Esophagus muscularis mucosa (tissue), 4 donors: ENCODE data around the gene WSB1. TPM values are rescaled to one million over a fixed set of nuclear protein-coding genes. Genes with fewer than 3 reads are reported as not detected.

ENCODE experiments used
- DNase-seq: peaks from one replicate; pipeline ENCODE4 v3.0.0-alpha.2; 2017; ENCODE audit errors: extremely low spot score
- H3K27ac ChIP-seq, 4 donors: fragments of 200-600 bp; sonication (generic); replicated peaks in 1 of 4; 1 replicate in 3 of 4; 2 replicates in 1 of 4; pipeline ENCODE4 v1.5.1; 2016 to 2019; ENCODE audit warnings: mild to moderate bottlenecking in 1 of 4
- H3K27me3 ChIP-seq, 4 donors: fragments of 200-600 bp; sonication (generic); one replicate each; pipeline versions ENCODE4 v1.5.1 to v1.6.0; 2016 to 2019
- H3K36me3 ChIP-seq, 4 donors: fragments of 200-600 bp; sonication (generic); one replicate each; pipeline ENCODE4 v1.5.1; 2016 to 2019
- H3K4me1 ChIP-seq, 4 donors: fragments of 200-600 bp; sonication (generic); one replicate each; pipeline ENCODE4 v1.5.1; 2016 to 2019
- H3K4me3 ChIP-seq, 4 donors: fragments of 200-600 bp; sonication (generic); 1 replicate in 2 of 4; 2 replicates in 2 of 4; pipeline ENCODE4 v1.5.1; 2016 to 2019; ENCODE audit warnings: mild to moderate bottlenecking in 4 of 4, moderate library complexity in 1 of 4
- H3K9me3 ChIP-seq, 4 donors: fragments of 200-600 bp; sonication (generic); 1 replicate in 3 of 4; 2 replicates in 1 of 4; pipeline ENCODE4 v1.5.1; 2016 to 2019
- EP300 ChIP-seq: sonication (generic); formaldehyde crosslinking; IDR thresholded peaks from one replicate; pipeline ENCODE4 v1.6.1; 2017; ENCODE audit warnings: antibody characterized with exemption
- POLR2A ChIP-seq: fragments of 450-650 bp; IDR thresholded peaks from one replicate; pipeline ENCODE4 v1.6.1; 2017; ENCODE audit warnings: antibody characterized with exemption, moderate library complexity, mild to moderate bottlenecking, low read depth
- POLR2AphosphoS5 ChIP-seq, 2 donors: sonication (generic); formaldehyde crosslinking; IDR thresholded peaks; one replicate each; pipeline ENCODE4 v1.6.1; 2017; ENCODE audit warnings: antibody characterized with exemption in 2 of 2
- WGBS: methylation state at CpG from one replicate; pipeline ENCODE4 v1.1.5; 2018; 5-methylcytosine and 5-hydroxymethylcytosine counted together
- intact Hi-C: fragments of 100-400 bp; cut with DNase I; formaldehyde crosslinking; loops from one replicate; pipeline ENCODE4 v1.15.1; 2023
- total RNA-seq, 4 donors: library from RNA; depleted of rRNA; stranded (reverse); fragments of >200 nt; gene quantifications; one replicate each; pipeline versions ENCODE4 v1.1.0 to v1.2.1, GENCODE V29; 2016
- TF ChIP-seq, protein P1 (sequence below), 3 experiments: fragments of 200-600 bp in 2 of 3; fragments of 450-650 bp in 1 of 3; sonication (generic) in 2 of 3; IDR thresholded peaks; one replicate each; pipeline ENCODE4 v1.5.1; 2017 to 2019; ENCODE audit warnings: antibody characterized with exemption in 3 of 3, mild to moderate bottlenecking in 2 of 3, moderate library complexity in 1 of 3

The WSB1 gene
- total RNA-seq, 4 donors from 2014 or later = 84.1 to 125 (median 118) TPM

GRCh38 chr17:27345141-27345904 lies 51.4 kb downstream of the WSB1 start:
- intact Hi-C loops = no loop called here
- no peaks in the 10 kb centered on the region for H3K9me3 ChIP-seq
- 58% methylated on average over 17 of the region's 17 CpGs for WGBS
- H3K4me3 ChIP-seq = peak overlapping the region in 1 of 4 donors; percentile 21
- DNase-seq = no peak
- TF ChIP-seq EP300 (no peak), POLR2AphosphoS5 (IDR thresholded peaks at IDR 0.05) (peak; percentile 21 to 31)
- peaks cover 27 to 43% (median 28%) of the 10 kb centered on the region in 4 donors for H3K4me1 ChIP-seq
- H3K27ac ChIP-seq = peak overlapping the region; percentile 12 to 57 (median 35)
- H3K27me3 ChIP-seq = no peaks in the 10 kb centered on the region
- no peaks in the 10 kb centered on the region for H3K36me3 ChIP-seq

DNA sequence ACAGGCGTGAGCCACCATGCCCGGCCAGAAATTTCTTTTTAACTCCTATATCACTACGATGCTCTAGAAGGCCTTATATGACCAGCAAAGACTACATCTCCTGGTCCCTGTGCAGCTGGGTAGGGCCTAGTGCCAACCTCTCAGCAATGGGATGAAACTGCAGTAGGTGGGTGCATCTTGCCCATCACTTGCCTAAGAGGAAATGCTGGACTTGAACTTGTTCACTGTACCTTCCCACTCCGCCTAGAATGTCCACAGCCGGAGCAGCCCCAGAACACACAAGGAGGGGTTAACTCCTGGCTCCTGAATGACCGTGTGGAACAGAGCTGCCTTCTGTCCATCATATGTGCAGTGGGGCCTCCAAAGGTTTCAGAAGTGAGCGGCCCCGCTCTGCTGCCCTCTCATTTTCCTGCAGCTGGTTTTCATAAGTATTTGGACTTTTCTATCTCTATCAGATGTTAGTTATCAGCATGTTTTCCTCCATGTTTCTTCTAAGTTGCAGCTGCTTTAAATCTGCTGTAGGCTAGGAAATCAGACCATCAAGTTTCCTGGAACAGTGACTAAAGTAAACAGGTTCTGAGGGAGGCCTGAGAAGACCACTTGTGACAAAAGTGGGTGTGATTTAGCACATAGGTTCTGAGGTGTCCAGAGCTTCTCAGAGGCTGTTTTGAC lies 52.5 kb downstream of the WSB1 start:
- WGBS = 92% methylated on average over 6 of the region's 8 CpGs

GRCh38 chr17:27348196-27348595 lies 54.3 kb downstream of the WSB1 start:
- Histone ChIP-seq H3K27ac (peak overlapping the region in 3 of 4 donors; percentile 81 to 96 (median 88)), H3K27me3 (no peaks in the 10 kb centered on the region), H3K4me3 (no peak overlapping the region), H3K9me3 (no peaks in the 10 kb centered on the region), H3K4me1 (peaks cover 28 to 41% (median 29%) of the 10 kb centered on the region in 4 donors), H3K36me3 (no peaks in the 10 kb centered on the region)
- 72% methylated on average over 2 of the region's 2 CpGs for WGBS
- TF ChIP-seq POLR2A = no peak
- intact Hi-C loops = no loop called here
- no peak for DNase-seq

More for the DNA sequence above, 52.5 kb downstream of the WSB1 start:
- intact Hi-C loops = no loop called here
- H3K9me3 ChIP-seq = no peaks in the 10 kb centered on the region
- H3K36me3 ChIP-seq = no peaks in the 10 kb centered on the region
- DNase-seq = no peak
- H3K27ac ChIP-seq = no peak overlapping the region
- peaks cover 17 to 35% (median 22%) of the 10 kb centered on the region in 4 donors for H3K4me1 ChIP-seq
- TF ChIP-seq, protein P1, sequence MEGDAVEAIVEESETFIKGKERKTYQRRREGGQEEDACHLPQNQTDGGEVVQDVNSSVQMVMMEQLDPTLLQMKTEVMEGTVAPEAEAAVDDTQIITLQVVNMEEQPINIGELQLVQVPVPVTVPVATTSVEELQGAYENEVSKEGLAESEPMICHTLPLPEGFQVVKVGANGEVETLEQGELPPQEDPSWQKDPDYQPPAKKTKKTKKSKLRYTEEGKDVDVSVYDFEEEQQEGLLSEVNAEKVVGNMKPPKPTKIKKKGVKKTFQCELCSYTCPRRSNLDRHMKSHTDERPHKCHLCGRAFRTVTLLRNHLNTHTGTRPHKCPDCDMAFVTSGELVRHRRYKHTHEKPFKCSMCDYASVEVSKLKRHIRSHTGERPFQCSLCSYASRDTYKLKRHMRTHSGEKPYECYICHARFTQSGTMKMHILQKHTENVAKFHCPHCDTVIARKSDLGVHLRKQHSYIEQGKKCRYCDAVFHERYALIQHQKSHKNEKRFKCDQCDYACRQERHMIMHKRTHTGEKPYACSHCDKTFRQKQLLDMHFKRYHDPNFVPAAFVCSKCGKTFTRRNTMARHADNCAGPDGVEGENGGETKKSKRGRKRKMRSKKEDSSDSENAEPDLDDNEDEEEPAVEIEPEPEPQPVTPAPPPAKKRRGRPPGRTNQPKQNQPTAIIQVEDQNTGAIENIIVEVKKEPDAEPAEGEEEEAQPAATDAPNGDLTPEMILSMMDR (IDR thresholded peaks at IDR 0.05) = no peak
- TF ChIP-seq POLR2AphosphoS5 (IDR thresholded peaks at IDR 0.05) (no peak), EP300 (no peak), POLR2A (no peak)
- H3K4me3 ChIP-seq = no peak overlapping the region
- H3K27me3 ChIP-seq = no peaks in the 10 kb centered on the region

- Histone ChIP-seq H3K9me3 (no peaks in the 10 kb centered on the region), H3K4me1 (peaks cover 26 to 44% (median 34%) of the 10 kb centered on the region in 4 donors), H3K27ac (peak overlapping the region; percentile 81 to 96 (median 86)), H3K36me3 (no peaks in the 10 kb centered on the region), H3K4me3 (peak overlapping the region; percentile 52 to 61 (median 56)), H3K27me3 (no peaks in the 10 kb centered on the region)
- WGBS = 92% methylated on average over 10 of the region's 34 CpGs
- intact Hi-C loops = loop anchor here (5.0 kb wide), 3 partner anchors 57 to 112 kb away; partner anchors contain the start of genes KSR1 and WSB1
- DNase-seq = no peak
- TF ChIP-seq, protein P1 (IDR thresholded peaks at IDR 0.05) = no peak
- TF ChIP-seq POLR2AphosphoS5 (IDR thresholded peaks at IDR 0.05) = no peak
- TF ChIP-seq POLR2A = no peak
- TF ChIP-seq EP300 = no peak
Measured at GRCh38 chr17:27349540-27350021, 55.7 kb downstream of the WSB1 start.

GRCh38 chr17:27351759-27352158 lies 57.8 kb downstream of the WSB1 start:
- 72% methylated on average over 2 of the region's 2 CpGs for WGBS
- no peak for DNase-seq

More at GRCh38 chr17:27351759-27352158, 57.8 kb downstream of the WSB1 start:
- H3K4me1 ChIP-seq = peaks cover 26 to 37% (median 31%) of the 10 kb centered on the region in 4 donors
- H3K36me3 ChIP-seq = no peaks in the 10 kb centered on the region
- no peak for TF ChIP-seq POLR2A
- TF ChIP-seq, protein P1 (IDR thresholded peaks at IDR 0.05) = no peak
- TF ChIP-seq POLR2AphosphoS5 (IDR thresholded peaks at IDR 0.05) = no peak
- TF ChIP-seq EP300 = no peak
- H3K9me3 ChIP-seq = no peaks in the 10 kb centered on the region
- no peaks in the 10 kb centered on the region for H3K27me3 ChIP-seq
- intact Hi-C loops = loop anchor here (5.0 kb wide), 3 partner anchors 59 to 114 kb away; partner anchors contain the start of genes KSR1 and WSB1
- H3K27ac ChIP-seq = peak overlapping the region; percentile 90 to 97 (median 94)
- H3K4me3 ChIP-seq = no peak overlapping the region
